ENCODE results near the gene BCL6. TPM values are rescaled to one million over a fixed set of nuclear protein-coding genes. Genes with fewer than 3 reads are reported as not detected.

BCL6 gene
- total RNA-seq, 6 experiments from 2014 or later: 28.0 to 36.5 (median 31.1) TPM

DNA sequence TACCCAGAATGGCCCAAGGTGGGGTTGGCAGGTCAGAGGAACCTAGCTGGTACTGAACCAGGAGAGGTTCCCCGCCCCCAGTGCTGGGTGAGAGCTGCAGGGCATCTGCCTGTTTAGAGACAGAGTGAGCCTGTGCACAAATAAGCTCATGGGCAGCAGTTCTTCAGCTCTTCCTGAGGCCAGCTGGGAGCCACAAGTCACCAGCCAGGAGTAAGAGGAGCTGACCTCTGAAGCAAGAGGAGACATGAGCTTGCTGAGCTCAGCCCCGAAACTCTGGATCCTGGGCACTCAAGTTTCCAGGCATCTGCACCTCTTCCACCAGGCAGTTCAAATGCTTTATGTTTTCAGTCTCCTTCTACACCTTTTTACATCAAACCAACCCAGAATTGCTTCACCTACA is 45.0 kb downstream of the BCL6 start:
- no peak overlapping the region for H3K27ac Mint-ChIP-seq
- no peak for DNase-seq
- no peaks in the 10 kb centered on the region for H3K36me3 Mint-ChIP-seq (ENCODE audit: low read depth)
- TF ChIP-seq, protein P1, sequence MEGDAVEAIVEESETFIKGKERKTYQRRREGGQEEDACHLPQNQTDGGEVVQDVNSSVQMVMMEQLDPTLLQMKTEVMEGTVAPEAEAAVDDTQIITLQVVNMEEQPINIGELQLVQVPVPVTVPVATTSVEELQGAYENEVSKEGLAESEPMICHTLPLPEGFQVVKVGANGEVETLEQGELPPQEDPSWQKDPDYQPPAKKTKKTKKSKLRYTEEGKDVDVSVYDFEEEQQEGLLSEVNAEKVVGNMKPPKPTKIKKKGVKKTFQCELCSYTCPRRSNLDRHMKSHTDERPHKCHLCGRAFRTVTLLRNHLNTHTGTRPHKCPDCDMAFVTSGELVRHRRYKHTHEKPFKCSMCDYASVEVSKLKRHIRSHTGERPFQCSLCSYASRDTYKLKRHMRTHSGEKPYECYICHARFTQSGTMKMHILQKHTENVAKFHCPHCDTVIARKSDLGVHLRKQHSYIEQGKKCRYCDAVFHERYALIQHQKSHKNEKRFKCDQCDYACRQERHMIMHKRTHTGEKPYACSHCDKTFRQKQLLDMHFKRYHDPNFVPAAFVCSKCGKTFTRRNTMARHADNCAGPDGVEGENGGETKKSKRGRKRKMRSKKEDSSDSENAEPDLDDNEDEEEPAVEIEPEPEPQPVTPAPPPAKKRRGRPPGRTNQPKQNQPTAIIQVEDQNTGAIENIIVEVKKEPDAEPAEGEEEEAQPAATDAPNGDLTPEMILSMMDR (IDR thresholded peaks at IDR 0.05): no peak
- H3K9me3 Mint-ChIP-seq: no peaks in the 10 kb centered on the region
- peaks cover 34% of the 10 kb centered on the region for H3K4me1 Mint-ChIP-seq (ENCODE audit: low read depth)
- H3K27me3 Mint-ChIP-seq (ENCODE audit: insufficient read depth): peaks cover 14% of the 10 kb centered on the region
- H3K4me3 Mint-ChIP-seq: no peak overlapping the region

DNA sequence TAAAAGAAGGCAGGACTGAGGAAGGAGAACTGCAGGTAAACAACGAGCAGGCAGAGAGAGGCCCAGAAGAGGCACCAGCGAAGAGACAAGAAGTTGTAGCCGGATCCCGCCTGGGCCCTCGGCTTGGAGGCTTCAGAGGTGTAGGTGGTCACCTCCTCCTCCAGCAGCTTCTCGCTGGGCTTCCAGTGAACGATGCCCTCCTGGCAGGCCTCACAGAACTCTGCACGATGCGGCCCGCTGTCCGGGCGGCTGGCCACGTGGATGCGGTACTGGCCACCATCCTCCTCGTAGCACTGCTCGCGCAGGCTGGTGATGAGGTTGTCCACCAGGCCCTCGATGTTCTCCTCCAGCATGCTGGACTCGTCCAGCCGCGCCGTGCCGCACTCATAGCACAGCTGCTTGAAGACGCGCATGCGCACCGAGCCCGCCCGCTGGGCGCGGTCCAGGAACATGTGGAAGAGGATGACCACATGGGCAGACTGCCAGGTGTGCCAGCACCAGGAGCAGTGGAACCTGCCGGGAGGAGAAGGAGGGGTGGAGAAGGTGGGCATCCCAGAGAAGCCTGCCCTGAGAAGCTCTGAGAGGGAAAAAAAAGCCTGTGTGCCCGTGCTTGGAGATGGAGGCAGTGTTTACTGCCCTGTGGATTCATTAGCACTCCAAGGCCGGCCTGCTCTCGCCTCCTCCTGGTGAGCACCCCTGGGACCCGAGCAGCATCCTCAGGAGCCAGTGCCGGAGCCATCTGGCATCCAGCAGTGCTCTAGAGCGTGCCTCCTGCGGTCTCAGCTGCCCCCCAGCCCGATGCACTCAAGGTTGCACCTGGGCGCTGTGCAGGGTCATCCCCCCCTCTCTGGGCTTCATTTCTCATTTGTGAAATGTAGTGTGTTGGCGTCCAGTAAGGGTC is 46.5 kb downstream of the BCL6 start:
- H3K4me1 Mint-ChIP-seq (ENCODE audit: low read depth): peaks cover 38% of the 10 kb centered on the region
- H3K27ac Mint-ChIP-seq: no peak overlapping the region
- H3K9me3 Mint-ChIP-seq: no peaks in the 10 kb centered on the region
- no peaks in the 10 kb centered on the region for H3K36me3 Mint-ChIP-seq (ENCODE audit: low read depth)
- no peak overlapping the region for H3K4me3 Mint-ChIP-seq
- TF ChIP-seq, protein P1 (IDR thresholded peaks at IDR 0.05): no peak
- DNase-seq: no peak
- H3K27me3 Mint-ChIP-seq (ENCODE audit: insufficient read depth): peaks cover 19% of the 10 kb centered on the region

DNA sequence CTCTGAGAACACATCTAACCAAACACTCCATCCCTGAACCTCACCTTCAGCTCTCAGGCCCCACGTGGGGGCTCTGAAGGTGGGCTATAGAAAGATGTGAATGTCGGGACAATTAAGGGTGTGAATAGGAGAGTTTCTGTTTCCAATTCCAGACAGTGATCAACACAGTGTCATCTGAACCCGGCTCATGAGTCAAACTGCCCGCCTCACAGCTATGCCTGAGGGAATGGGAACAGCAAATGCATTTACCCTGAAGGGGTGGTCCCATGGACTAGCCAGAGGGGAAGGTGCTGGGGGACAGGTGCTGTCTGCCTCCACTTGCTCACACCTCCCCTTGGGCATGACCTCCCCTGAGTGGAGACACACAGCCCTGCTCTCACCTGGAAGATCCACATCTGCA is 49.2 kb downstream of the BCL6 start:
- H3K4me3 Mint-ChIP-seq: 0 out of 2 replicates have a peak overlapping the region, but pooled peaks have one; percentile 64
- DNase-seq: no peak
- no peaks in the 10 kb centered on the region for H3K9me3 Mint-ChIP-seq
- H3K27me3 Mint-ChIP-seq (ENCODE audit: insufficient read depth): peaks cover 27% of the 10 kb centered on the region
- no peaks in the 10 kb centered on the region for H3K36me3 Mint-ChIP-seq (ENCODE audit: low read depth)
- no peak overlapping the region for H3K27ac Mint-ChIP-seq
- TF ChIP-seq, protein P1 (IDR thresholded peaks at IDR 0.05): no peak
- H3K4me1 Mint-ChIP-seq (ENCODE audit: low read depth): peaks cover 27% of the 10 kb centered on the region

- TF ChIP-seq, protein P1 (IDR thresholded peaks at IDR 0.05): no peak
- Mint-ChIP-seq H3K4me3 (peak overlapping the region; percentile 64), H3K4me1 (ENCODE audit: low read depth) (peaks cover 27% of the 10 kb centered on the region), H3K36me3 (ENCODE audit: low read depth) (no peaks in the 10 kb centered on the region), H3K27ac (peak overlapping the region; percentile 55), H3K27me3 (ENCODE audit: insufficient read depth) (peaks cover 27% of the 10 kb centered on the region), H3K9me3 (no peaks in the 10 kb centered on the region)
- no peak for DNase-seq
These were observed 49.8 kb downstream of the BCL6 start for GRCh38 chr3:187695449-187695848.

- Mint-ChIP-seq H3K36me3 (ENCODE audit: low read depth) (no peaks in the 10 kb centered on the region), H3K4me3 (peak overlapping the region; percentile 64), H3K27me3 (ENCODE audit: insufficient read depth) (peaks cover 25% of the 10 kb centered on the region), H3K9me3 (no peaks in the 10 kb centered on the region), H3K4me1 (ENCODE audit: low read depth) (peaks cover 27% of the 10 kb centered on the region), H3K27ac (peak overlapping the region; percentile 55)
- TF ChIP-seq, protein P1 (IDR thresholded peaks at IDR 0.05): no peak
- peak; percentile 85 for DNase-seq
These were observed 50.5 kb downstream of the BCL6 start for GRCh38 chr3:187694801-187695200.

Measured in HFFc6 (cell line).